ENCODE results near the gene EDAR. TPM values are rescaled to one million over a fixed set of nuclear protein-coding genes. Genes with fewer than 3 reads are reported as not detected.

The EDAR gene
- total RNA-seq, 6 donors from 2014 or later = under 0.01 to 0.13 (median 0.09) TPM; not detected in 3

GRCh38 chr2:108922141-108922915 lies 66.7 kb downstream of the EDAR start:
- TF ChIP-seq POLR2A (IDR thresholded peaks at IDR 0.05) (no peak), POLR2AphosphoS5 (IDR thresholded peaks at IDR 0.05) (no peak), CTCF (IDR thresholded peaks at IDR 0.05) (no peak), EP300 (IDR thresholded peaks at IDR 0.05) (no peak)
- 85 to 89% methylated on average over 8 to 11 of the region's 11 CpGs for WGBS, 2 donors
- Histone ChIP-seq H3K4me3 (no peak overlapping the region), H3K9me3 (no peaks in the 10 kb centered on the region), H3K36me3 (no peaks in the 10 kb centered on the region), H3K4me1 (no peaks in the 10 kb centered on the region), H3K27me3 (no peaks in the 10 kb centered on the region), H3K27ac (no peak overlapping the region)
- DNase-seq (no peak), ATAC-seq (ENCODE audit: low FRiP score in 2 of 2) (no peak)

GRCh38 chr2:108921096-108922030 lies 67.7 kb downstream of the EDAR start:
- Histone ChIP-seq H3K4me1 (no peaks in the 10 kb centered on the region), H3K9me3 (no peaks in the 10 kb centered on the region), H3K27ac (no peak overlapping the region), H3K27me3 (no peaks in the 10 kb centered on the region), H3K4me3 (no peak overlapping the region), H3K36me3 (no peaks in the 10 kb centered on the region)
- WGBS, 2 donors = 75 to 87% methylated on average over 6 to 16 of the region's 16 CpGs
- no peak for DNase-seq
- no peak for TF ChIP-seq CTCF (IDR thresholded peaks at IDR 0.05)
- no peak for TF ChIP-seq EP300 (IDR thresholded peaks at IDR 0.05)
- no peak for TF ChIP-seq POLR2AphosphoS5 (IDR thresholded peaks at IDR 0.05)
- no peak for TF ChIP-seq POLR2A (IDR thresholded peaks at IDR 0.05)
- no peak for ATAC-seq (ENCODE audit: low FRiP score in 2 of 2)

DNA sequence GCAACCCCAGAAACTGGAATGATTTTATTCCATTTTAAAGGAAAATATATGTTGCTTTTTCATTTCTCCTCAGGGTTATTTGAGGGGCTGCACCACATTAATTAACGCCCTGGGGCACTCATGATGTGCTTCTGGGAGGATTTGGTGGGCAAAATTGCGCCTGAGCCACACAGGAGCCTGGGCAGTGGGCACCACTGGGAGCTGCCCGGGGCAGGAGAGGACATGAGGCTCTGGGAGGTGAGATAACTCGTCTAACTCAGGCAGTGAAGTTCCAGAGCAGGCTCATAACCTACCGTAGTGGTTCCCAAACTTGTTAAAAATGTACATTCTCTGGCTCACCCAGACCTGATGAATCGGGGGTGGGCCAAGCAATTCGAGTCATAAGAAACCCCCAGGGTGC lies 68.3 kb downstream of the EDAR start:
- no peak overlapping the region for H3K27ac ChIP-seq
- H3K36me3 ChIP-seq = no peaks in the 10 kb centered on the region
- no peak for DNase-seq
- no peaks in the 10 kb centered on the region for H3K27me3 ChIP-seq
- no peak for TF ChIP-seq EP300 (IDR thresholded peaks at IDR 0.05)
- TF ChIP-seq POLR2AphosphoS5 (IDR thresholded peaks at IDR 0.05) = no peak
- TF ChIP-seq CTCF (IDR thresholded peaks at IDR 0.05) = no peak
- TF ChIP-seq POLR2A (IDR thresholded peaks at IDR 0.05) = no peak
- no peaks in the 10 kb centered on the region for H3K9me3 ChIP-seq
- no peak overlapping the region for H3K4me3 ChIP-seq
- ATAC-seq (ENCODE audit: low FRiP score in 2 of 2) = no peak
- WGBS, 2 donors = 76 to 85% methylated on average over 4 to 7 of the region's 7 CpGs
- H3K4me1 ChIP-seq = no peaks in the 10 kb centered on the region

GRCh38 chr2:108919571-108920373 lies 69.2 kb downstream of the EDAR start:
- Histone ChIP-seq H3K4me1 (no peaks in the 10 kb centered on the region), H3K9me3 (no peaks in the 10 kb centered on the region), H3K4me3 (no peak overlapping the region), H3K27me3 (no peaks in the 10 kb centered on the region), H3K27ac (no peak overlapping the region), H3K36me3 (no peaks in the 10 kb centered on the region)
- 93 to 98% methylated on average over 12 to 19 of the region's 19 CpGs for WGBS, 2 donors
- TF ChIP-seq EP300 (IDR thresholded peaks at IDR 0.05) (no peak), POLR2AphosphoS5 (IDR thresholded peaks at IDR 0.05) (no peak), CTCF (IDR thresholded peaks at IDR 0.05) (no peak), POLR2A (IDR thresholded peaks at IDR 0.05) (no peak)
- no peak for ATAC-seq (ENCODE audit: low FRiP score in 2 of 2)
- DNase-seq = no peak

Data from upper lobe of left lung (tissue), 6 donors.